GM12875 (cell line): ENCODE results near the gene ZBTB40.

ENCODE experiments used
- H3K4me3 ChIP-seq: one replicate; pipeline ENCODE4 v1.5.1; 2011; ENCODE audit warnings: low read depth, low read length, control low read depth
- CTCF ChIP-seq: IDR thresholded peaks from 2 replicates; pipeline ENCODE4 v1.5.1; 2011; ENCODE audit warnings: low read depth, mild to moderate bottlenecking, control low read depth, inconsistent platforms, low read length, moderate library complexity, borderline replicate concordance; ENCODE audit not compliant: insufficient read depth

The ZBTB40 gene

GRCh38 chr1:22562584-22563583 lies 111.2 kb downstream of the ZBTB40 start, which contains the start of gene EPHA8:
EPHA8 (plus strand) TSS chr1:22563489; CDS start chr1:22563636, 147 bp downstream.
- TF ChIP-seq CTCF = no peak
- H3K4me3 ChIP-seq = no peak within 1 kb of the TSS

DNA sequence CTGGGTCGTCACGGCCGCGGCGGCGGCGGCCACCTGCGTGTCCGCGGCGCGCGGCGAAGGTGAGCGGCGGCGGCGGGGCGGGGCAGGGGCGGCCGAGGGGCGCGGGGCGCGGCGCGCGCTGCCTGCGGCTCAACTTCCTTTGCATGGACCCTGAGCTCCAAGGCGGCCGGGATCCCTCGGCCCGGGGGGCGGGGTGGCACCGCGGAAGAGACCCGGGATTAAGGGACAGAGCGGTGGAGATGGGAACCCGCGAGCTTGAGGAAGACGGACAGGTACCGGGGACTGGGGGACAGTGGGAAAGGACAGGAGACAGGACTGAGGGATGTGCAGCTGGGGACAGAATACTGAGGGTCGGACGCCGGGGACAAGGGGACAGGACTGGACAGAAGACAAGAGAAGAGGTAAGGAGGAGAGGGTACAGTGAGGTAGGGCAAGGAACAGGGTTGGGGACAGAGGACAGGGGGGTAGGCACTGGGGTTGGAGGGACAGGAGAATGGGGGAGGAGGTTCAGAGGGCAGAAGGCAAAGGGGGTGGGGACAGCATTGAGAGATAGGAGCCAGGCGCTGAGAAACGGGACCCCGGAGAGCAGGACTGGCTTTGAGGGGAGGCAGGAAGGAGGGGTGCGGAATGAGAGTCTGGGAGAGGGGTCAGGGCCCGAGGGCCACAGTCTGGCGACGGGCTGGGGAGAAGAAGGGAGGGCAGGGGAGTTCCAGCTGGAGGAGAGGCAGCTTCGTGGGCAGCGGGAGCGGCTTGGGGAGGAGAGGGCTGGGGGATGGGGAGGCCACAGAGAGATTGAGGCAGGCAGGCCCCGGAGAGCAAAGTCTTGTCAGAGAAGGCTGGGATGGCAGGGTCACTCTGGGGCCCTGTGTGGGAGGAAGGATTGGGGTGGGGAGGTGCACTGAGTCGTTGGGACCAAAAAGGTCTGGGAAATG lies 112.3 kb downstream of the ZBTB40 start:
- no peak overlapping the region for H3K4me3 ChIP-seq
- no peak for TF ChIP-seq CTCF

DNA sequence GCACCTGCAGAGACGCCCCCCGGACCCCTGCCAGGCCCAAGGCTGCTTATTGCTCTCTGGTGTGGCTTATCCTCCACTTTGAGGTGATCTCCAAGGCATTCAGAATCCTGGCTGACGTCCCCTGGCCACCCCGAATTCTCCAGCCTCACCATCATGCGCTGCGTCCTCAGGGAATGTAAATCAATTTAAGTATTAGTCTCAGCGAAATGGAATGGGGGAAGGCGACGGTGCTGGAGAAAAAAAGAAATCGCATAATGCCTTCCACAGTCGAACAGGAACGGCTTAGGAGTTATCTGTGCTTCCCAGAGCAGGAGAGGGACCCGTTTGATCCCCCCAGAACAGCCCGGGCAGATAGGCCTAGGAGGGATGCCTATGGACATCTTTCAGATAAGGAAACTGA lies 114.5 kb downstream of the ZBTB40 start:
- H3K4me3 ChIP-seq = no peak overlapping the region
- TF ChIP-seq CTCF = no peak

- H3K4me3 ChIP-seq = no peak overlapping the region
- TF ChIP-seq CTCF = no peak
These were observed 115.5 kb downstream of the ZBTB40 start for GRCh38 chr1:22567197-22567596.

GRCh38 chr1:22567994-22568393 lies 116.3 kb downstream of the ZBTB40 start:
- TF ChIP-seq CTCF = no peak
- H3K4me3 ChIP-seq = no peak overlapping the region

DNA sequence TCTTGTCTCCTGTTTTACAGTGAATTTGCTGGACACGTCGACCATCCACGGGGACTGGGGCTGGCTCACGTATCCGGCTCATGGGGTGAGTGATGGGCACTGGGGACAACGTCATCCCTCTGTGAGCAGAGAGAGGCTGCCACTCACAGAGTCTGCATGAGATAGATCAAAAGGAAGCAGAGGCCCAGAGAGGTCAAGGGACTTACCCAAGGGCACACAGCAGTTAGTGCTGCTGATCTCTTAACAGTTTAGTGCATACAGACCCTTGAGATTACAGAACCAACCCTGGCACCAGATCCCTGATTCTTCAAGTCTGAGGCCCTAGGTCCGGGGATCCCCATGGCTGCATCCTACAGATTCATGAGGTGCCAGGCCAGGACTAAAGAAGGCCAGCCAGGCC lies 117.6 kb downstream of the ZBTB40 start:
- TF ChIP-seq CTCF = no peak
- H3K4me3 ChIP-seq = no peak overlapping the region
